ENCODE data around the gene PDE4B. TPM values are rescaled to one million over a fixed set of nuclear protein-coding genes. Genes with fewer than 3 reads are reported as not detected.

Gene PDE4B
- polyA plus RNA-seq, 1 donor (not counting 4 experiments of a cell fraction or from before 2014, with no cell fraction given): 0.29 TPM

GRCh38 chr1:66270119-66270812 lies 477.6 kb downstream of the PDE4B start:
- FAIRE-seq (no peak), DNase-seq (ENCODE audit: low read depth, low spot score) (no peak)
- H3K27ac ChIP-seq (ENCODE audit: control insufficient read depth, insufficient read depth, low read length): no peak overlapping the region
- no peak overlapping the region for H2AFZ ChIP-seq (ENCODE audit: control insufficient read depth, low read length)
- no peak overlapping the region for H3K9ac ChIP-seq (ENCODE audit: control insufficient read depth, extremely low read depth, insufficient read depth, low read length)
- H3K79me2 ChIP-seq (ENCODE audit: control insufficient read depth, insufficient read depth, low read length): no peaks in the 10 kb centered on the region
- no peak for TF ChIP-seq EZH2 (IDR thresholded peaks at IDR 0.05; ENCODE audit: low read length)
- TF ChIP-seq CTCF (optimal IDR thresholded peaks at IDR 0.05 in 1 of 3, IDR thresholded peaks at IDR 0.05 in 1 of 3, conservative IDR thresholded peaks at IDR 0.05 in 1 of 3; ENCODE audit: extremely low read depth in 1 of 3, insufficient read depth in 2 of 3, low read length in 3 of 3): no peak
- H3K9me3 ChIP-seq (ENCODE audit: control insufficient read depth, low read depth, low read length): no peaks in the 10 kb centered on the region
- H3K4me1 ChIP-seq (ENCODE audit: control insufficient read depth, extremely low read depth, insufficient read depth, low read length): peaks cover 52% of the 10 kb centered on the region
- no peak overlapping the region for H3K4me2 ChIP-seq (ENCODE audit: control insufficient read depth, extremely low read depth, insufficient read depth, low read depth, low read length)
- H3K27me3 ChIP-seq (ENCODE audit: control insufficient read depth, extremely low read depth, insufficient read depth, low read length): no peaks in the 10 kb centered on the region
- H3K4me3 ChIP-seq (ENCODE audit: control insufficient read depth in 2 of 3, extremely low read depth in 1 of 3, insufficient read depth in 2 of 3, low read depth in 1 of 3, low read length in 3 of 3): no peak overlapping the region
- dilution Hi-C loops (cut with MboI; ENCODE audit: extremely low pct_ligation_motif_present, low sequenced_read_pairs): loop anchor here (25.0 kb wide), 1 partner anchor 192 kb away; no protein-coding TSS in a partner anchor
- H3K36me3 ChIP-seq (ENCODE audit: control insufficient read depth in 2 of 2, extremely low read depth in 1 of 2, insufficient read depth in 2 of 2, low read length in 2 of 2): no peaks in the 10 kb centered on the region
- H4K20me1 ChIP-seq (ENCODE audit: control insufficient read depth, extremely low read depth, insufficient read depth, low read length): no peaks in the 10 kb centered on the region
- no peaks in the 10 kb centered on the region for H3K9me1 ChIP-seq (ENCODE audit: control insufficient read depth, extremely low read depth, insufficient read depth, low read length)

- no peaks in the 10 kb centered on the region for H3K9me3 ChIP-seq (ENCODE audit: control insufficient read depth, low read depth, low read length)
- dilution Hi-C loops (cut with MboI; ENCODE audit: extremely low pct_ligation_motif_present, low sequenced_read_pairs): loop anchor here (25.0 kb wide), 1 partner anchor 191 kb away; no protein-coding TSS in a partner anchor
- DNase-seq (ENCODE audit: low read depth, low spot score) (peak; percentile 87), FAIRE-seq (peak; percentile 83)
- peak overlapping the region; percentile 87 for H3K27ac ChIP-seq (ENCODE audit: control insufficient read depth, insufficient read depth, low read length)
- H3K9me1 ChIP-seq (ENCODE audit: control insufficient read depth, extremely low read depth, insufficient read depth, low read length): no peaks in the 10 kb centered on the region
- H3K4me3 ChIP-seq (ENCODE audit: control insufficient read depth in 2 of 3, extremely low read depth in 1 of 3, insufficient read depth in 2 of 3, low read depth in 1 of 3, low read length in 3 of 3): peak overlapping the region in 2 of 3 experiments; percentile 30 to 49
- H3K9ac ChIP-seq (ENCODE audit: control insufficient read depth, extremely low read depth, insufficient read depth, low read length): peak overlapping the region; percentile 34
- peaks cover 41% of the 10 kb centered on the region for H3K4me1 ChIP-seq (ENCODE audit: control insufficient read depth, extremely low read depth, insufficient read depth, low read length)
- H3K4me2 ChIP-seq (ENCODE audit: control insufficient read depth, extremely low read depth, insufficient read depth, low read depth, low read length): peak overlapping the region; percentile 79
- no peak for TF ChIP-seq EZH2 (IDR thresholded peaks at IDR 0.05; ENCODE audit: low read length)
- TF ChIP-seq CTCF (optimal IDR thresholded peaks at IDR 0.05 in 1 of 3, IDR thresholded peaks at IDR 0.05 in 1 of 3, conservative IDR thresholded peaks at IDR 0.05 in 1 of 3; ENCODE audit: extremely low read depth in 1 of 3, insufficient read depth in 2 of 3, low read length in 3 of 3): no peak
- peak overlapping the region; percentile 64 for H2AFZ ChIP-seq (ENCODE audit: control insufficient read depth, low read length)
- no peaks in the 10 kb centered on the region for H4K20me1 ChIP-seq (ENCODE audit: control insufficient read depth, extremely low read depth, insufficient read depth, low read length)
- H3K36me3 ChIP-seq (ENCODE audit: control insufficient read depth in 2 of 2, extremely low read depth in 1 of 2, insufficient read depth in 2 of 2, low read length in 2 of 2): no peaks in the 10 kb centered on the region
- no peaks in the 10 kb centered on the region for H3K79me2 ChIP-seq (ENCODE audit: control insufficient read depth, insufficient read depth, low read length)
- no peaks in the 10 kb centered on the region for H3K27me3 ChIP-seq (ENCODE audit: control insufficient read depth, extremely low read depth, insufficient read depth, low read length)
These were observed 478.7 kb downstream of the PDE4B start for GRCh38 chr1:66271216-66271903.

All from keratinocyte (primary cell).